A549 (cell line): ENCODE measurements around the gene DCLK3. TPM values are rescaled to one million over a fixed set of nuclear protein-coding genes. Genes with fewer than 3 reads are reported as not detected.

Experiments
- ATAC-seq, 2 experiments: fragments of 200-7000 bp in 1 of 2; fragments of >200 bp in 1 of 2; cut with Nextera tagmentation in 1 of 2; cut with Tn5 transposase in 1 of 2; 3 replicates each; pipeline versions ENCODE4 v1.8.0 to v1.9.1; 2018 to 2020; ENCODE audit warnings: mild to moderate bottlenecking in 1 of 2, moderate library complexity in 1 of 2
- CTCF ChIA-PET: fragments of 300-600 bp; sonication (Branson Sonifier 250); formaldehyde crosslinking; extraction: SDS; loops from one replicate; lab custom pipeline; 2021; ENCODE audit warnings: antibody characterized with exemption, inconsistent platforms; lab: Yijun Ruan, JAX
- POLR2A ChIA-PET: fragments of 350-600 bp; formaldehyde crosslinking; extraction: SDS; loops from one replicate; lab custom pipeline; 2021; ENCODE audit warnings: antibody characterized with exemption, inconsistent platforms; lab: Yijun Ruan, JAX
- DNase-seq, 2 experiments: peaks; one replicate each; pipeline versions ENCODE4 v3.0.0 to v3.0.0-alpha.2; 2011 to 2016; ENCODE audit warnings: low read depth in 1 of 2, low spot score in 1 of 2
- FAIRE-seq: peaks from 2 replicates; lab custom pipeline; 2011; peaks lifted over from hg19 to GRCh38; lab: Jason Lieb, UNC
- H3K27ac ChIP-seq, 2 experiments: fragments of >200 bp; sonication (Bioruptor Twin); formaldehyde crosslinking; 3 replicates each; pipeline ENCODE4 v1.5.1; 2016 to 2017
- H3K4me1 ChIP-seq: fragments of >200 bp; sonication (Bioruptor Twin); formaldehyde crosslinking; 3 replicates; pipeline ENCODE4 v1.6.1; 2016
- H3K4me2 ChIP-seq: fragments of >200 bp; sonication (Bioruptor Twin); formaldehyde crosslinking; 3 replicates; pipeline ENCODE4 v1.6.1; 2016
- H3K4me3 ChIP-seq: fragments of >200 bp; sonication (Bioruptor Twin); formaldehyde crosslinking; 3 replicates; pipeline ENCODE4 v1.5.1; 2016
- H3K9me3 ChIP-seq: fragments of >200 bp; sonication (Bioruptor Twin); formaldehyde crosslinking; 3 replicates; pipeline ENCODE4 v1.6.1; 2016
- ATOH8 ChIP-seq: fragments of 250-450 bp; sonication (Bioruptor Pico); IDR thresholded peaks from 2 replicates; pipeline ENCODE4 v1.5.0; 2020; ENCODE audit warnings: low read depth, mild to moderate bottlenecking, moderate library complexity
- BCL3 ChIP-seq: fragments of >200 bp; sonication (Bioruptor Twin); formaldehyde crosslinking; IDR thresholded peaks from 3 replicates; pipeline ENCODE4 v1.6.1; 2016
- BHLHE40 ChIP-seq: IDR thresholded peaks from 2 replicates; pipeline ENCODE4 v1.6.1; 2012; ENCODE audit warnings: low read depth, low read length, inconsistent platforms
- CHD2 ChIP-seq: fragments of 150-350 bp; IDR thresholded peaks from 2 replicates; pipeline ENCODE4 v1.6.1; 2014; ENCODE audit warnings: low read length; ENCODE audit not compliant: partially characterized antibody
- CHD4 ChIP-seq: fragments of 200-600 bp; sonication (generic); IDR thresholded peaks from 2 replicates; pipeline ENCODE4 v1.6.1; 2016; ENCODE audit warnings: antibody characterized with exemption, mild to moderate bottlenecking, borderline replicate concordance
- CTCF ChIP-seq: fragments of >200 bp; sonication (Bioruptor Twin); formaldehyde crosslinking; IDR thresholded peaks from 3 replicates; pipeline ENCODE4 v1.5.1; 2016
- FOSL2 ChIP-seq, 2 experiments: fragments of 450-650 bp in 1 of 2; fragments of >200 bp in 1 of 2; sonication (Bioruptor Twin) in 1 of 2; formaldehyde crosslinking; IDR thresholded peaks; 2 replicates each; pipeline versions ENCODE4 v1.5.0 to v1.6.1; 2016 to 2020; ENCODE audit warnings: mild to moderate bottlenecking in 1 of 2, moderate library complexity in 1 of 2
- FOXS1 ChIP-seq: fragments of 250-450 bp; sonication (Bioruptor Pico); IDR thresholded peaks from 2 replicates; pipeline ENCODE4 v1.5.0; 2020; ENCODE audit warnings: mild to moderate bottlenecking, moderate library complexity
- HDAC2 ChIP-seq: fragments of 200-600 bp; sonication (generic); IDR thresholded peaks from 2 replicates; pipeline ENCODE4 v1.6.1; 2016
- HMGXB4 ChIP-seq: fragments of 250-450 bp; sonication (Bioruptor Pico); IDR thresholded peaks from 2 replicates; pipeline ENCODE4 v1.5.0; 2021; ENCODE audit warnings: mild to moderate bottlenecking, moderate library complexity, borderline replicate concordance
- HOXB13 ChIP-seq: fragments of 250-450 bp; sonication (Bioruptor Pico); IDR thresholded peaks from 2 replicates; pipeline ENCODE4 v1.5.0; 2020; ENCODE audit warnings: low read depth, mild to moderate bottlenecking, moderate library complexity
- JUNB ChIP-seq: fragments of >200 bp; sonication (Bioruptor Twin); formaldehyde crosslinking; IDR thresholded peaks from 2 replicates; pipeline ENCODE4 v1.6.1; 2016
- MAX ChIP-seq: IDR thresholded peaks from 2 replicates; pipeline ENCODE4 v1.6.1; 2012
- MAZ ChIP-seq: fragments of 150-350 bp; IDR thresholded peaks from 2 replicates; pipeline ENCODE4 v1.6.1; 2014; ENCODE audit warnings: antibody characterized with exemption, low read depth, low read length, borderline replicate concordance
- POLR2A ChIP-seq: IDR thresholded peaks from 2 replicates; pipeline ENCODE4 v1.6.1; 2012; ENCODE audit warnings: mild to moderate bottlenecking, low read length
- RFX5 ChIP-seq: fragments of 450-650 bp; IDR thresholded peaks from 2 replicates; pipeline ENCODE4 v1.7.1; 2014; ENCODE audit warnings: antibody characterized with exemption, mild to moderate bottlenecking, moderate library complexity
- ZFP36 ChIP-seq: fragments of 450-650 bp; IDR thresholded peaks from 2 replicates; pipeline ENCODE4 v1.6.1; 2014; ENCODE audit warnings: borderline replicate concordance; ENCODE audit not compliant: partially characterized antibody
- ZNF302 ChIP-seq: fragments of 250-450 bp; sonication (Bioruptor Pico); IDR thresholded peaks from 2 replicates; pipeline ENCODE4 v1.9.0; 2021; ENCODE audit warnings: inconsistent platforms, mild to moderate bottlenecking, moderate library complexity
- WGBS: methylation state at CpG from one replicate; pipeline ENCODE4 v1.1.6; 2017; ENCODE audit errors: missing lambda C conversion rate; 5-methylcytosine and 5-hydroxymethylcytosine counted together
- polyA plus RNA-seq, 4 experiments: library from polyadenylated mRNA; depleted of rRNA in 3 of 4; stranded (reverse); fragments of >200 nt; fragmentation: RNase III in 1 of 4; extraction: RNeasy Plus Mini Kit Qiagen cat#74134 plus additional on column Dnase treatment in 1 of 4; gene quantifications; 2 replicates in 3 of 4; 3 replicates in 1 of 4; pipeline ENCODE4 v1.2.3, GENCODE V29; 2011 to 2017

Gene DCLK3
- polyA plus RNA-seq, 2 of the 4 experiments (the other 2 are of a cell fraction) = not detected

GRCh38 chr3:36796161-36796560, 31.8 kb upstream of the DCLK3 start:
- FAIRE-seq = no peak
- 11% methylated on average over 2 of the region's 2 CpGs for WGBS

GRCh38 chr3:36795622-36796021, 31.3 kb upstream of the DCLK3 start:
- ChIA-PET POLR2A (no interaction called here), CTCF (interaction anchor here (0.9 kb wide), 1 partner anchor 73 kb away, joined by 3 read pairs; no protein-coding TSS in a partner anchor)
- Histone ChIP-seq H3K4me3 (no peak overlapping the region), H3K27ac (no peak overlapping the region), H3K9me3 (no peaks in the 10 kb centered on the region), H3K4me1 (no peaks in the 10 kb centered on the region), H3K4me2 (no peak overlapping the region)
- DNase-seq (no peak), FAIRE-seq (no peak), ATAC-seq (no peak)
- 5% methylated on average over 1 of the region's 1 CpG for WGBS
- TF ChIP-seq MAX (no peak), JUNB (no peak), BHLHE40 (no peak), FOSL2 (IDR thresholded peaks at IDR 0.05) (no peak), FOSL2 (CRISPR knock-in tag; IDR thresholded peaks at IDR 0.05) (no peak), CHD2 (no peak), ZFP36 (no peak), RFX5 (no peak), BCL3 (no peak), HOXB13 (CRISPR knock-in tag) (no peak), HDAC2 (no peak), ATOH8 (no peak)

More at GRCh38 chr3:36796161-36796560, 31.8 kb upstream of the DCLK3 start:
- TF ChIP-seq CHD4 (no peak), HMGXB4 (CRISPR knock-in tag) (no peak), FOXS1 (CRISPR knock-in tag) (no peak), ZNF302 (no peak), BCL3 (no peak), POLR2A (no peak), CTCF (no peak), MAZ (no peak)
- DNase-seq = no peak
- no peak overlapping the region for H3K27ac ChIP-seq
- no peak overlapping the region for H3K4me2 ChIP-seq
- no peaks in the 10 kb centered on the region for H3K4me1 ChIP-seq
- CTCF ChIA-PET = interaction anchor here (0.9 kb wide), 1 partner anchor 73 kb away, joined by 3 read pairs; no protein-coding TSS in a partner anchor
- H3K4me3 ChIP-seq = no peak overlapping the region
- POLR2A ChIA-PET = no interaction called here
- no peak for ATAC-seq
- no peaks in the 10 kb centered on the region for H3K9me3 ChIP-seq
